Measurements from ENCODE around the gene PHKB. TPM values are rescaled to one million over a fixed set of nuclear protein-coding genes. Genes with fewer than 3 reads are reported as not detected.

PHKB gene
- total RNA-seq, 4 donors from 2014 or later: 74.1 to 126 (median 101) TPM

DNA sequence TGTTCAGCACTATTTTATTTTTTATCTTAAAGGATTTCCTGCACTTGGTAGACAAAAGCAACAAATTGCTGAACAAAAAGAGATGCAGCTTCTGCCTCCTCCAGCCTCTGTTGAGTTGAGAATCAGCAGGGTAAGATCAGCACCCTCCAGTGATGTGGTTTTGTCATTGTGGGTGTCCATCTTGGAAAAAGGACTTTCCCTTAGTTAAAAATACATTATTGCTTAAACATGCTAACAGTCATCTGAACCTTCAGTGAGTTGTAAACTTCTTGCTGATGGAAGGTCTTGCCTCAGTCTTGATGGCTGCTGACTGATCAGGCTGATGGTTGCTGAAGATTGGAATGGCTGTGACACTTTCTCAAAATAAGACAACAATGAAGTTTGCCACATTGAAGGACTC, 101.2 kb downstream of the PHKB start:
- H3K36me3 ChIP-seq: peaks cover 0 to 9% (median 0%) of the 10 kb centered on the region in 4 donors
- H3K4me1 ChIP-seq: no peaks in the 10 kb centered on the region
- intact Hi-C loops (cut with DNase I; ENCODE audit: low total_unique reads) (no loop called here), in situ Hi-C loops (cut with MboI; ENCODE audit: low pct_ligation_motif_present in 1 of 4, low pct_unique_long_range_greater_than_20kb in 1 of 4, low sequenced_read_pairs in 3 of 4) (no loop called here)
- no peak overlapping the region for H3K4me3 ChIP-seq
- no peak overlapping the region for H3K27ac ChIP-seq
- DNase-seq: no peak
- H3K9me3 ChIP-seq: no peaks in the 10 kb centered on the region
- TF ChIP-seq POLR2A (IDR thresholded peaks at IDR 0.05) (no peak), POLR2AphosphoS5 (IDR thresholded peaks at IDR 0.05) (no peak), EP300 (IDR thresholded peaks at IDR 0.05; ENCODE audit: low read depth) (no peak)
- TF ChIP-seq, protein P1, sequence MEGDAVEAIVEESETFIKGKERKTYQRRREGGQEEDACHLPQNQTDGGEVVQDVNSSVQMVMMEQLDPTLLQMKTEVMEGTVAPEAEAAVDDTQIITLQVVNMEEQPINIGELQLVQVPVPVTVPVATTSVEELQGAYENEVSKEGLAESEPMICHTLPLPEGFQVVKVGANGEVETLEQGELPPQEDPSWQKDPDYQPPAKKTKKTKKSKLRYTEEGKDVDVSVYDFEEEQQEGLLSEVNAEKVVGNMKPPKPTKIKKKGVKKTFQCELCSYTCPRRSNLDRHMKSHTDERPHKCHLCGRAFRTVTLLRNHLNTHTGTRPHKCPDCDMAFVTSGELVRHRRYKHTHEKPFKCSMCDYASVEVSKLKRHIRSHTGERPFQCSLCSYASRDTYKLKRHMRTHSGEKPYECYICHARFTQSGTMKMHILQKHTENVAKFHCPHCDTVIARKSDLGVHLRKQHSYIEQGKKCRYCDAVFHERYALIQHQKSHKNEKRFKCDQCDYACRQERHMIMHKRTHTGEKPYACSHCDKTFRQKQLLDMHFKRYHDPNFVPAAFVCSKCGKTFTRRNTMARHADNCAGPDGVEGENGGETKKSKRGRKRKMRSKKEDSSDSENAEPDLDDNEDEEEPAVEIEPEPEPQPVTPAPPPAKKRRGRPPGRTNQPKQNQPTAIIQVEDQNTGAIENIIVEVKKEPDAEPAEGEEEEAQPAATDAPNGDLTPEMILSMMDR (IDR thresholded peaks at IDR 0.05): no peak
- no peaks in the 10 kb centered on the region for H3K27me3 ChIP-seq

DNA sequence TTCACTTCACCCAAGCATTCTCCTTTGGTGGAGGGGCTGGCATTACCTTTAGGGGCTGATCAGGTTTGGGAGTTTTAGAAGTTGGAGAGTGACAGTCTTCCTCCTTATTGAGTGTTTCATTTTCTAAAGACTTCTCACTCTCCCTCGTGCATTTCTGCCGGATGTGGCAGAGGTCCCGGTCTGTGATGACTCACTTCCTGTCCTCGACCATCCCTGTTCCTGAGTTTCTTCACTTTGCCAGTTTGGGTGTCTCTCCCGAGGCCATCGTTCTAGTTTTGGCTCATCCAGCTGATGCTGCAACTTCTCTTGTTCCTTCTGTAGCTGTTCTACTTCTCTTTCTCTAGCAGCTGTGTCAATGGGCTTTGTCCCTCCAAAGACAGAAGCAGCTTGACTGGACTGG, 104.3 kb downstream of the PHKB start:
- no peaks in the 10 kb centered on the region for H3K27me3 ChIP-seq
- H3K4me1 ChIP-seq: no peaks in the 10 kb centered on the region
- no peaks in the 10 kb centered on the region for H3K9me3 ChIP-seq
- peak overlapping the region in 2 of 4 donors; percentile 19 to 43 for H3K27ac ChIP-seq
- DNase-seq: peak; percentile 35
- 64% methylated on average over 6 of the region's 6 CpGs; no CpG with 5 or more reads in 1 of the 2 donors for WGBS, 2 donors (ENCODE audit: low coverage in 1 of 2)
- no peak overlapping the region for H3K4me3 ChIP-seq
- TF ChIP-seq POLR2A (IDR thresholded peaks at IDR 0.05): no peak
- TF ChIP-seq, protein P1 (IDR thresholded peaks at IDR 0.05): no peak
- TF ChIP-seq POLR2AphosphoS5 (IDR thresholded peaks at IDR 0.05): no peak
- no peak for TF ChIP-seq EP300 (IDR thresholded peaks at IDR 0.05; ENCODE audit: low read depth)
- peaks cover 0 to 9% (median 0%) of the 10 kb centered on the region in 4 donors for H3K36me3 ChIP-seq
- intact Hi-C loops (cut with DNase I; ENCODE audit: low total_unique reads): no loop called here
- in situ Hi-C loops (cut with MboI; ENCODE audit: low pct_ligation_motif_present in 1 of 4, low pct_unique_long_range_greater_than_20kb in 1 of 4, low sequenced_read_pairs in 3 of 4): no loop called here

DNA sequence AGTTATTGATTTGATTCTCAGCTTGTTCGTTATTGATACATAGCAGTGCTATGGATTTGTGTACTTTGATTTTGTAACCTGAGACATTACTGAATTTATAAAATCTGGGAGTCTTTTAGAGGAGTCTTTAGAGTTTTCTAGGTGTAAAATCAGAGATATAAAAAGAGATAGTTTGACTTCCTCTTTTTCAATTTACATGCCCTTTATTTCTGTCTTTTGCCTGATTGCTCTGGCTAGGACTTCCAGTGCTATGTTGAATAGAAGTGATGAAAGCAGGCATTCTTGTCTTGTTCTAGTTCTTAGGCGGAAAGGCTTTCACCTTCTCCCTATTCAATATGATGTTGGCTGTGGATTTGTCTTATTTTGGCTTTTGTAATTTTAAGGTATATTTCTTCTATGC, 106.2 kb downstream of the PHKB start:
- in situ Hi-C loops (cut with MboI; ENCODE audit: low pct_ligation_motif_present in 1 of 4, low pct_unique_long_range_greater_than_20kb in 1 of 4, low sequenced_read_pairs in 3 of 4): no loop called here
- Histone ChIP-seq H3K4me3 (no peak overlapping the region), H3K27ac (no peak overlapping the region), H3K4me1 (no peaks in the 10 kb centered on the region), H3K9me3 (no peaks in the 10 kb centered on the region), H3K36me3 (peaks cover 0 to 1% (median 0%) of the 10 kb centered on the region in 4 donors), H3K27me3 (no peaks in the 10 kb centered on the region)
- DNase-seq: no peak
- intact Hi-C loops (cut with DNase I; ENCODE audit: low total_unique reads): no loop called here
- no peak for TF ChIP-seq EP300 (IDR thresholded peaks at IDR 0.05; ENCODE audit: low read depth)
- no peak for TF ChIP-seq POLR2A (IDR thresholded peaks at IDR 0.05)
- TF ChIP-seq, protein P1 (IDR thresholded peaks at IDR 0.05): no peak
- TF ChIP-seq POLR2AphosphoS5 (IDR thresholded peaks at IDR 0.05): no peak
- 100% methylated on average over 2 of the region's 2 CpGs for WGBS, 2 donors (ENCODE audit: low coverage in 1 of 2)

DNA sequence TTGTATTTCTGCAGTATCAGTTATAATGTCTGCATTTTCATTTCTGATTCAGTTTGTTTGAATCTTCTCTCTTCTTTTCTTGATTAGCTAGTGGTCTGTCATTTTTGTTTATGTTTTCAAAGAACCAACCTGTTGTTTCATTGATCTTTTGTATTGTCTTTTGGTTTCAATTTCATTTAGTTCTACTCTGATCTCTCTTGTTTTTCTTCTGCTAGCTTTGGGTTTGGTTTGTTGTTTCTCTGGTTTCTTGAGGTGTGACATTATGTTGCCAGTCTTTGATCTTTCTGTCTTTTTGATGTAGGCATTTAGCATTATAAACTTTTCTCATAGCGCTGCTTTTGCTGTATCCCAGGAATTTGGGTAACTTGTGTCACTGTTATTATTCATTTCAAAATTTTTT, 107.2 kb downstream of the PHKB start:
- TF ChIP-seq, protein P1 (IDR thresholded peaks at IDR 0.05): no peak
- TF ChIP-seq POLR2A (IDR thresholded peaks at IDR 0.05) (no peak), POLR2AphosphoS5 (IDR thresholded peaks at IDR 0.05) (no peak), EP300 (IDR thresholded peaks at IDR 0.05; ENCODE audit: low read depth) (no peak)
- Histone ChIP-seq H3K27ac (no peak overlapping the region), H3K27me3 (no peaks in the 10 kb centered on the region), H3K36me3 (no peaks in the 10 kb centered on the region), H3K4me1 (no peaks in the 10 kb centered on the region), H3K4me3 (no peak overlapping the region), H3K9me3 (no peaks in the 10 kb centered on the region)
- in situ Hi-C loops (cut with MboI; ENCODE audit: low pct_ligation_motif_present in 1 of 4, low pct_unique_long_range_greater_than_20kb in 1 of 4, low sequenced_read_pairs in 3 of 4) (no loop called here), intact Hi-C loops (cut with DNase I; ENCODE audit: low total_unique reads) (no loop called here)
- no peak for DNase-seq
- WGBS, 2 donors (ENCODE audit: low coverage in 1 of 2): 93 to 95% methylated on average over 1 of the region's 1 CpG
